ENCODE data around the gene MBP.
"Not testable (repeated sequence)": the region's sequence is repeated elsewhere in the genome, so short reads cannot be mapped to it uniquely, and the experiment has no call there.

The MBP gene

DNA sequence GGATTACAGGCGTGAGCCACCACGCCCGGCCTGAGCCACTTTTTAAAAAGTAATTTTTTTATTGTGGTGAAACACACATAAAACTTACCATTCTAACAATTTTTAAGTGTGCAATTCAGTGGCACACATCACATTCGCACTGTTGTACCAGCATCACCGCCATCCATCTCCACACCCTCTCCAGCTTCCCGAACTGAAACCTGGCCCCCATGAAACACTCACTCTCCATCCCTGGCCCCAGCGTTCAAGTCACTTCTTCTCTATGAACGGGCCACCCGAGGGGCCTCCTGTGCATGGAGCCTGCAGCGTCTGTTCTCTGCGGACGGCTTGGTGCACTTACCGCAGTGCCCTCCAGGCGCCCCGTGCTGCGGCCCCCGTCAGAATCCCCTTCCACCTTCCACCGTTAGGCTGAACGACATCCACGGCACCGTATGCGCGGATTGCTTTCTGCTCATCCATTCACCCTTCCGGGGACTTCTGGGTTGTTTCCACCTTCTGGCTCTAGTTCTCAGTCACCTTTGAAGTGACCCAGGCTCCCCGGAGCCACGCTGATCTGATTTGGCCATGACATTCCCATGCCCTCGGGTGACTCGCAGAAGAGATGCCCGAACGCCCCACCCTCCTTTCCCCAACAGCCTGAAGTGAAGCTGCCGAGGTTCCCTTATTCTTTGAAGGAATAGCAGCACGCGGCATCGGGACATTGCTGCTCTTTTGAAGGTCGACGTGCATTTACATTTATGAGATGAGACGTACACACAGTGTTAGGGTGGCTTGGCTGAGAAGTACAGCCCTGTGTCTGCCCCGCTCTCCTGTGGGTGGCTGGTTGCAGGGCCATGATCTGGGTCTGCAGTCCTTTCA, 134.4 kb downstream of the MBP start:
- DNase-seq = no peak

DNA sequence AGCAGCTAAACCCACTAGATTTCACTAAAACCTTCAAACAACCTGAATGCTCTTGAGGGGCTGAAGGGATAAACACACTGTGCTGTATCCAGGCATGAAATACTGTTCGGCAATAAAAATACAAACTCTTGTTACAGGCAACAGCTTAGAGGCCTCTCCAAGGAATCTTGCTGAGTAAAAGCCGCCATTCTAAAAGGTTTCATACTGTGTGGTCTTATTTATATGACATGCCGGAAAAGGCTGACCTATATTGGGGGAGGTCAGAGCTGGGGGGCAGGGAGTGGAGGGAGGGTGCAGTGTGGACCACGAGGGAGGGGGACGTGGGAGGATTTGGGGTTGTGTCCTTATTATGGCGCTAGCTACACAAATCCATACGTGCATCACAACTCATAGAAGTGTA, 136.2 kb downstream of the MBP start:
- no peak for DNase-seq

DNA sequence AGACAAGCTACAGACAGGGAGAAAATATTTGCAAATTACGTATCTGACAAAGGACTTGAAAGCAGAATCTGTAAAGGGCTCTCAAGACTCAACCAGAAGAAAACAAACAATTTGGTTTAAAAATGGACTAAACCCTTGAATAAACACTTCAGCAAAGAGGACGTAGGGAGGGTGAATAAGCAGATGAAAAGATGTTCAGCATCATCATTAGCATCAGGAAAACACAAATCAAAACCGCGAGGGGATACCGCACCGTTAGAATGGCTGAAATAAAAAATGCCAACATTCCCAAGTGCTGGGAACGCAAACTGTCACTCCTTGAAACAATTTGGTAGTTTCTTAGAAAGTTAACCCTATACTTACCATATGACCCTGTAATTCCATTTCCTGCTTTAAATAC, 136.7 kb downstream of the MBP start:
- DNase-seq = no peak

DNA sequence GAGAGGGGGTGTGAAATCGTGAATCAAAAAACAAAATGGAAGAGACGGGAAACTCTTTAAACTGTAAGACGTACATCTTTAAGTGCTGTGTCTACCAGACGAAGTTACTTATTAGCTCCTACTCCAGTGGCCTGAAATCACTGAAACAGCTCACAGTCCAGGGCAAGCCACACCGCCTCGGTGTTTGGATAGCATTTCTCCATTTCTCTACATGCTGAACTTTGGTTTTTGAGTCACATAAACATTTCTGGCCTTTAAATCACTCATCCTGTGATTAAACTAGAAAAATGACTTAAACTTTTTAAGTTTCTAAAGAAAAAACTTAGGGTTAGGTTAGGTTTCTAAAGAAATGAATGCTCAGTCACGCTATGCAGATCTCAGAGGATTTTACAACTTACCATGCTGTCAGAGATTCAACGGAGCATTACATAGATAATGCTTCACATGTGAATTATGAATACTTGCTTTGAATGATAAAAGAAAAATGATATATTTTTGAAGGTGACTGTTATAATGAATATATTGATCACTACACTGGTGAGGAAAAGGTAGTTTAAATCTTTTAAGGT, 138.4 kb downstream of the MBP start:
- no peak for DNase-seq

DNA sequence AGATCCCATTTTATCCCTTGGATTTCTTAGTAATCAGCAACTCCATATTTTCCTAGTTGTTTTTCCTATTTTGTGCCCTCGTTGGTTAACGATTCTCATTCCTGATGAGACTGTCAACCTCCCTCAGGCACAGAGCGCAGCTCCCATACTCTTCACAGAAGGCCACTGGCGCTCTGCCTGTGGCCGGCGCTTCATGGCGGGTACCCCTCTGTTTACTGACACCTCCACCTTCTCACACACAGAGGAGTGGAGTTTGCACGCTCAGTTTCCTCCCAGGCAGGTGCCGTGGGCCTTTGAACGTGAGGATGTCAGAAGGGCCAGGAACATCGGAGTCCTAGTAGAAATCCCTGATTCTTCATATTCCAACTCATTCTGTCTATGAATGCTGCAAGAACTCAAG, 139.0 kb downstream of the MBP start:
- no peak for DNase-seq

DNA sequence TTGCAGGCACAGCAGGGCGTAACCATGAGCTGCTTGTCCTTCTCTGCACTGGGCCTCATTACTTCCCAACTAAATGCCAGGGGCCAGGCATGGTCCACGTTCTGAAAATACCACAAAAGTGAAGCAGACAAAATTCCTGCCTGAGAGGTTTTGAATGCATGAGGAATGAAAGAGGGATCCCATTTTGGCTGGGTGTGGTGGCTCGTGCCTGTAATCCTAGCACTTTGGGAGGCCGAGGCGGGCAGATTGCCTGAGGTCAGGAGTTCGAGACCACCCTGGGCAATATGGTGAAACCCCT, 139.5 kb downstream of the MBP start:
- no peak for DNase-seq

DNA sequence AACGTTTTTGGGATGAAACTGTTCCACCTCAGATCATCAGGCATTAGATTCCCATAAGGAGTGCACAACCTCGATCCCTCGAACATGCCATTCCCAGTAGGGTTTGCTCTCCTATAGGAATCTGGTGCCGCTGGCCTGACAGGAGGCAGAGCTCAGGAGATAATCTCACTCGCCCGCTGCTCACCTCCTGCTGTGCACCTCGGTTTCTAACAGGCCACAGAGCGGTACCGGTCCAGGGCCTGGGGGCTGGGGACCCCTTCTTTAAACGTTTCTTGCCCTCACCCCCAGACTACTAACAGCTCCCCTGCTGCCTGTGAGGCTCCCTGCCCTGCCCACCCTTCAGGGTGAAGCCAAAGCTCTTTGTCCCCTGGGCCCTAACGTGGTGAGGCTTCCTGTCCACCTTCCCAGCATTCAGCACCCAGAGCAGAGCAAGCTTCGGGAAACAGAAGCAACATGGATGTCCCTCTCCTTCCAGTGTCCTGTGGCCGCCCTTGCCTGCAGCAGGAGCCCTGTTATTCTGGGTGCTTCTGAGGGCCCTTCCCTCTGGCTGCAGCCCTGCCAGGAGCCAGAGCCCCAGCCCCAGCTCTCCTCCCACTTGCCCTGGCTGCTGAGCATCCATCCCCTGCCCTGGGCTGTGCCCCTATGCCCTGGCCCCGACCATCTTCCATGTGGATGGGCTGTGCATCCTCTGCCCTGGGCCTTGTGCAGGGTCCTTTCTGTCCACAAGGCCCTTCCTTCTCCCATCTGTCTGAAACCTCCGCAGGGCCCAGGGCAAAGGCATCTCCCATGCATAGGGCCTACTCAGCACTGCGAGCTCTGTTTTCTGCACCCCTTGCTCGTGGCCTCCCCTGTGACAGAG, 140.1 kb downstream of the MBP start:
- DNase-seq = no peak

DNA sequence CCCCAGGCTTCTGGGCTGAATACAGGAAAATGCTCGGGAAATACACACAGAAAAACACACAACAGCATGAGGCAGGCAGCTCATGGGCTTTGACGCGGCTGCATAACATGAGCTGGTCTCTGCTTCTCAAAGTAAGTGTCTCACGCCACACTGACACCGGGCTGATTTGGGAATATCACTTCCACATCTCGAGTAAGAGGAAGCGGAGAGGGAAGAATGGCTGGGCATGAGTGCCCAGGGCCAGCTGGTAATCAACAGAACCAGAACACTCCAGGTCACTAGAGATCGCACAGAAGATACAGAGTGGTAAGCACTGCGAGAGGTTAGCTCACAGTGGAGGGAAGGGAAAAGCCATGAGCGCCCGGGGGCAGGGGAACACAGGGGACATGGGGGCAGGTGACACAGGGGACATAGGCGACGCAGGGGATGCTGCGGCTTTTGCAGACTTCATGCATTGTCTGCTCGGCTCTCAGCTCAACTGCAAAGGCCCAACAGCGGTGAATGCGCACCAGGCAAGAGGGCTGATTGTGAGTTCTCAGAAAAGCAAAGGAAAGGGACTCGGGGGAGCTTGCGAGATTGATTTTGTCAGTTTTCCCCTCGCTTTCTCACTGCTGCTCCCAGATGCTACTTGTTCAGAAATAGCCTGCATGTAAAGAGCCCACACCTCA, 141.4 kb downstream of the MBP start:
- DNase-seq = no peak

DNA sequence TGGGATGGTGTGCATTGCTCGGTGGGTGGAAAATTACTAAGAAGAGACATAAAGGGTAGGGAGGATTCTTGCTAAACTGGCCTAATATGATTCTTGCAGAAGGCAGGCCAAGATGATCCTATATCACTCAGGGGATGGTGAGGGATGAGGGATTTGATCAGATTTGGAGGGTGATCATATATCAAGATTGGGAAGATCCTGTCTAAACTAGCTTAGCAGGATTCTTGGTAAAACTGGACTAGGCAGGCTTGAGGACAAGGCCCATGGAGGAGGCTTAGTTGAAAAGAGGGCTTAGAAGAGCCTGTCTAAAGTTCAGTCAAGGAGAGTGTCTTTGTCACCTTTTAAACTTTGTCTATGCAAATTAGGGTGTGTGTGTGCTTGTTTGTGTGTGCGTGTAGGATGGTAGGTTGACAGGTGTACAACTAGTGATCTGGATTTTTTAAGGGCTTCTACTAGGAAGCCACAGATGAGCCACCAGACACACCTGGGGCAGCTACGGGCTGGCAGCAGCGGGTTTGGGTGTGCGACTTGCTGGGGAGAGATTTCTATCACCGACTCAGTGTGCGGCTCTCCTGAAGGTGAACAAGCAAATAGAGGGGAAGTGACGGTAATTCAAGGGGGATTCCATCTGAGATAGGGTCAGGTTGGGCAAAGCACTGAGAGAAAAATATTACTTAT, 142.1 kb downstream of the MBP start:
- not testable (repeated sequence) for DNase-seq

DNA sequence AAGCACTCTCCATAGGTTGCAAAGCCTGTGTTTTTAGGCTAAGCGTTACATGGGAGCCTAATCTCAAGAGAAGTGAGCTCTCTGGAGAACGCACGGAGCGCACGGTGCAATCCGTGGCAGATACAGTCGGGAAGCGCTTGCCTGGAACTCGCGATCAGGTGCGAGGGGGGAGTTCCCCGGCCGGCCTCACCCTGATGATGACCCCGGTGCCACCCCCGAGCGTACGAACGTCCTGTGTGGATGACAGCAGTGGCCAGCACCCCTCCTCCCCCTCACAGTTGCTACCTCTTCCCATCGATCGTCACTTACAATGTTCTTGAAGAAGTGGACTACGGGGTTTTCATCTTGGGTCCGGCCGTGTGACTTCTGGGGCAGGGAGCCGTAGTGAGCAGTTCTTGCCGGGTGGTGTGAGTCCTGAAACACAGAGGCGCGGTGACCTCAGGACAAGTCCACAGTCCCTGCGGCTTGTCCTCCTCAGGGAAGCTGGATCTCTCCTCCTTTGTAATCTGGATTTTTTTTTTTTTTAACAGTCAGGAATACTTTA, 142.9 kb downstream of the MBP start:
- DNase-seq = no peak

DNA sequence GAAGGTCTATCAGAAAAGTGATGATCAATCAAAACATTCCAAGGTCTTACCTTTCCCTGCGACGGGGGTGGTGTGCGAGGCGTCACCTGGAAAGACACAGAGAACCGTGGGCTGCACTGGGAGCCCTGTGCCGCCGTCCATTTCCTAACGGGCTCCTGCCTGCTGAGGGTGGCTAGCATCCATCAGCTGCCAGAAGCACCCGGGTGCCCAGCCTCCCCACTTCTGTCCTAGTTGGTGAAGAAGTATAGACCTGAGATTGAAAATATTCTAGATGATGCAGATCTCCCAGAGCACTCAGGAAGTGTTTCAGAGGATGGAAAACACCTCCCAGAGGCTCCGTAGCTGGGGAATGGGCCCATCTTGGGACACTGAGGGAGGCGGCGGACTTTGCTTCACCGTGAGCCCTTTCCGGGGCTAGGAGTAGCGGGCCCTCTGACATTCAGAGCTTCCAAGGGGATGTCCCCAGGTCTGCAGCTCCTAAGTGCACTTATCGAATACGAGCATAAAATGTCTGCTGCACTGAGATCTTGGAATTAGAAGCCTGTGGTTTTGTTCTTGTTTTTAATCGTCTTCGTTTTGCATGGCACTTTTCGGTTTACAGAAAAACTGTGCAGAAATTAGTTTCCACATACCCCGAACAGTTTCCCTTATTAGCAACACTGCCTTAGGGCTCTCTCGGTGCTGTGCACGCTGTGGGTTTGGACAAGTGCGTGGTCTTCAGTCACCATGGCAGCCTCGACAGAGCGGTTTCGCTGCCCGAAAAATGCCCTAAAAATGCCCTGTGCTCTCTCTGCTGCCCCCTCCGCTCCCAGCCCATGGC, 143.5 kb downstream of the MBP start:
- no peak for DNase-seq

DNA sequence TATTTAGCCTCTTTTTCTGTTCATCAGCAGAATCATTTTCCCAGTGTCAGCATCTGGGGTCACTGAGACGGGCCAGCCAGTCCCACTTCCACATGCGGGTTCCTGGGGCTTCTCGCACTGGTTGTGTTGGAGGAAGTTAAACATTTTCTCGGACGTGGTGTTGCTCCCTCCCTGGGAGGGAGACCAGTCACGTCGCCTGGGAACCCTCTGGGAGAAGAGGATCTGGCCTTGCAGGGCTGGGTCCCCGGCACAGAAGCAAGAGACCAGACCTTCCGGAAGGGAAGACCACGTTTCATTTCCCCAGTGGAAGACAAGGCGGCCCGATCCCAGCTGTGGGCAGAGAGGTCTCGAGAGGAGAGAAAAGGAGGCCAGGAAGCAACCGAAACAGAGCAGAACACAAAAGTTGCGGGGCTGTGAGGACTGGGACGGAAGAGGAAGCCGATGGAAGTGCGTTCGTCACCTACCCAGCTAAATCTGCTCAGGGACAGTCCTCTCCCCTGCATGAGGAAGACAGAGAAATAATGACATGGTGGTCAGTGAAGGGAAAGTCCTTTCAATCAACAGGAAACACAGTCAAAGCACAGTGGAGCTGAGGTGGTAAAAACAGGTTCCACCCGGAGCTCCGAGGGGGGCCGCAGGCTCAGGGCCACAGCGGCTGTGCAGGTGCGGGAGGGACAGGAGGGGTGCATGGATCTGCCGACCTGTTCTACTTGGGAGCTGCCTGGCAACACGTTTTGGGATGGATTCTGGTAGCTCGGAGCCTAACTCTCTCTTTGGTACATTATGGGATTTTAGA, 144.4 kb downstream of the MBP start:
- DNase-seq = no peak

DNA sequence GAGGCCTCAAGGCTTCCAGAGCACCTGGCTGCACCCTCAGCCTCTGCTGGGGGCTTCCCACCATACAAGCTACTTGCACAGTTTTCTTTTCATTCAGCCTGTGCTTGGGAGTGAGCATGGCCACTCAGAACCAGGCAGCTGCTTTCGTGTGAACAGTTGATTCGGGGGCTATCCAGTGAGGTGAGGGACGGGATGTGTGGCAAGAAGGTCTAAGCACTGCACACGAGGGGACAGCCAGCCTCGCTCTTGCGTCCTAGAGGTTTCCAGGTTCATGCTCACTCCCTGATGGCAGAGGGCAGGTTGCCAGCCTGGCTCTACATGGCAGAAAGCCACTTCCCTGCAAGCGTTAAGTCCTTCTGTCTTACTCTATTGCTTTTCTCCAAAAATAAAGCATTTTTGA, 146.2 kb downstream of the MBP start:
- no peak for DNase-seq

DNA sequence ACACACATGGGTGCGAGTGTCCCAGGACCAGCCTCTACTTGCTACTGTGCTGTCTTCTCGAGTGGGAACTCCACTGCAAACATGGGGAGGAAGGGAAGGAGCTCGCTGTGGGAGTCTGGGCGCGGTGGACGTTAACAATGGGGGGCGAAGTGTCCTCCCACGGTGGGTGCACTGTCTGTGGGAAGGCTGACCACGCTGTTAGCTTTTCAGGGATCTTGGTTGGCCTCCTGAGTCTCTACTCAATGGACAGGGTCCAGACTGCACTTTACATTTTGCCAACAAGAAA, 146.7 kb downstream of the MBP start:
- no peak for DNase-seq

DNA sequence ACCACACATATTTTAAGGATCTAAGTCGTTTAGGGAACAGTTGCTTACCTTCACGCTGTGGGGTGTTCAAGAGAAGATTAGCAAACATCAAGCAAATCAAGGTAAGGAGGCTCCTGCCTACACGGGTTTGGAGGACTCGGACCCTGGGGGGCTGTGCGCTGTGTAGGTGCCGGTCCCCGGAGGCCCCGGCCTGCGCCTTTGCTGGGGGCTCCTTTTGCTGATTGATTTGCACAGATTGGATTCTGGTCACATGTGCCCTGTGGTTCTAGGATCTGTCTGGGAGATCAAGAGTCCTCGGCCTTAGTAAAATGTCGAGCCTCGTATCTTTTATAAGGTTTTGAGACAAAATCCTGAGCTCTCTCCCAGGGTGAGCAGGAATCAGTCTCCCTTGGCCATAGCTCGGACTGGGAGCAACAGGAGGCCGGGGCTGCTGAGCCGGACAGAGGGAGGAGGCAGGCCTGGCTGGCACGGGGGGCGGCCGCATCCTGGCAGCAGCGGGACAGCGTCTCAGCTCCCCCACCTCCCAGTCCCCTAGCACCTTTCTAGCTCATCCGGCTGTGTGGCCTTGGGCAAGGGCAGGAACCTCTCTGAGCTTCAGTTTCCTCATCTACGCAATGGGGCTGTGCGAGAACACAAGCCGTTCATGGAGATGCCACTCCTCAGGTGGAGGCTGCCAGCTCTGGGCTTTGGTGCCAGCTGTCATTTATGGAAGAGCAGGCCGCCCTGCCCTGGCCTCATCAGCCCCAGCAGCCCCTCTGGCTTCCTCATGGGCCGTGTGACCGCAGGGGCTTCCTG, 147.2 kb downstream of the MBP start:
- DNase-seq = no peak

DNA sequence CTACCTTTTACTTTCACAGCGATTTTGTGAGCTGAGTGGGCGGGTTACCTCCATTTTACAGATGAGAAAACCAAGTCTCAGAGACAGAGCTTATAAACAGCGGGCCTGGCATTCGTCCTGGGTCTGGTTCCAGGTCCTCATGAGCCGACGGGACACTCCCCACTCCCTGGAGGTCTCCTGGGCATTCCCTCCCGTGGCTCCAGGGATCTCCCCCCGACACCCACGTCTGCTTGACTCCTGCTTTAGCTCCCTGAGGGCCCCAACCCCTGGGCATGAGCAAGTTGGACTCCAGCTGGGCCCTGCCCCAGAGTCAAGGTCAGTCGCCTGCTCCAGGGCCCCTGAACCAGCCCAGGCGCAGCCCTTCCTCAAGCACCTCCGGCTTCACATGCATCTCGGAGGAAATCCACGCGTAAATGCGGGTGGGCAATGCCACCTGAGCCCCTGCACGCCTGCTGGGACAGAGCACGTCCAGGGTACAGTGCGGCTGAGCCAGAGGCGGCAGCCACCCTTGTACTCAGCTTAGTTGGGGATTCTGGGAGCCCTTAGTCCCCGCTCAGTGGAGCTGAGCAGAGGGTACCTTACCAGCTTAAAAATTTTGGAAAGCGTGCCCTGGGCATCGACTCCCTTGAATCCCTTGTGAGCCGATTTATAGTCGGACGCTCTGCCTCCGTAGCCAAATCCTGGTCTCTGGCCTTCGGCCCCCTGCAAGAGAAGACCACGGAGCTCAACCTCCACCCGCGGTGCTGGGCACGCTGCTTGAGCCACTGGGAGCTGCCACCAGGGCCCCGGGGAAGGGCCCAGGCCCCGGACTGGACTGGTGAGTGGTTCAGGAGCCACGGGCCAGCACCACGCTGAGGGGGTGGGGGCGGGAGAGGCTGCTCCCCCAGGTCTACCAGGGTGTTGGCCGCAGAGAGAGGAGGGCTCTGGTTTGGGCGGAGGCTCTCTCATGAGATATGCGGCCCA, 148.1 kb downstream of the MBP start:
- no peak for DNase-seq

DNA sequence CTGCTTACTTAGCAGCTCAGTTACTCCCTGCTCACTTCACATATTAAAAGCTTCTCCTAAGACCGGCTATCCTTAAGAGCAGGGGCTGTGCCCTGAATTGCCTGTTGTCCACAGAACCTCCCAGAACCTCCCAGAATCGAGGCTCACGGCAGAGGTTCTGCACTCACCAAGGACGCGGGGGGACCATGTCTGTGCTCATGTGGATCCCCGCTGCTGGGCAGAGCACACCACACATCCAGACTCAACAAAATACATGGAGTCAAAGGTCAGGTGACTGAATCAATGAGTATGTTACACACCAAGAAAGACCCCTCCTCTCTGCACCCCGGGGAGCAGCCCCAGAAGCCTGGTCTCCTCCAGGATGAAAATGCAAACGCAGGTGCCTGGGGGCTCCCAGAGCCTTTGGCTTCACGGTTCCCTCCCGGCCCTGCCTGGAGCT, 149.0 kb downstream of the MBP start:
- DNase-seq = no peak

DNA sequence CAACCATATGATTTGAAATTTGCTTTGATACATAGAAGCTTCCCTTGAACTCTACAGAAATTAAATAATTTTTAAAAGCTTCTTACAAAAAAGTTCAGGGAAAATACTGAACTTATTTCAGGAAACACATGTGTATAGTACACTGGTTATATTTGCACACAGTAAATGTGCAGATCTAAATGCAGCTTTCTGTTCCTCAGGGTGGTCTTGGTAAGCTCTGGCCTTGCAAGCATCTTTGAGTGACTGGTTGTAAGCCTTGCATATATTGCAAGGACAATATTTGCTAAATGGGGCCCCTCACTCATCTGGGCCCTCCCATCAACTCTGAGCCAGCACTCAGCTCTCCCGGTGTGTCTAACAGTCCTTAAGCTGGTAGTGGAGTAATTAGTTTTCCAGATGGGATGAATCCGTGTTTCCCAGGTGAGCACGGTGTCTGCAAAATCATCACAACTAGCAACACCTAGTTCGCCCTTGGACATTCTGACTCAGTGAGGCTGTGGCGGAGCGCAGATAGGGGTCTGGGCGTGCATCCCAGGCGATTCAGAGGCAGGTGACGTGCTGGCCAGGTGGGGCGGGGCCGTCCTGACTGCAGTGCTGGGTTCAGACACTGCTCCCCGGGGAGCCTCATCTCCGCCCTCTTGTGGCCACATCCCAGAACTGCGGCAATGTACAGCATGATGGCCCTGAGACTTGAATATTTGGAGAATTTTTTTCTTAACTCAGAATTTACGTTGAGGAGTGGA, 149.6 kb downstream of the MBP start:
- DNase-seq = peak; percentile 83 to 84

Measured in CD4-positive, alpha-beta T cell treated with Interferon alpha-2 for 1 hour (primary cell).